SW 1271 (cell line): Measurements from ENCODE around the gene STXBP2.
A peak's percentile ranks its signal among the peaks of the same experiment; 100 is the strongest.

ENCODE experiments used
- DNase-seq, 2 experiments: peaks; one replicate each; lab custom pipeline; 2025; lab: John Stamatoyannopoulos, UW

STXBP2 gene

DNA sequence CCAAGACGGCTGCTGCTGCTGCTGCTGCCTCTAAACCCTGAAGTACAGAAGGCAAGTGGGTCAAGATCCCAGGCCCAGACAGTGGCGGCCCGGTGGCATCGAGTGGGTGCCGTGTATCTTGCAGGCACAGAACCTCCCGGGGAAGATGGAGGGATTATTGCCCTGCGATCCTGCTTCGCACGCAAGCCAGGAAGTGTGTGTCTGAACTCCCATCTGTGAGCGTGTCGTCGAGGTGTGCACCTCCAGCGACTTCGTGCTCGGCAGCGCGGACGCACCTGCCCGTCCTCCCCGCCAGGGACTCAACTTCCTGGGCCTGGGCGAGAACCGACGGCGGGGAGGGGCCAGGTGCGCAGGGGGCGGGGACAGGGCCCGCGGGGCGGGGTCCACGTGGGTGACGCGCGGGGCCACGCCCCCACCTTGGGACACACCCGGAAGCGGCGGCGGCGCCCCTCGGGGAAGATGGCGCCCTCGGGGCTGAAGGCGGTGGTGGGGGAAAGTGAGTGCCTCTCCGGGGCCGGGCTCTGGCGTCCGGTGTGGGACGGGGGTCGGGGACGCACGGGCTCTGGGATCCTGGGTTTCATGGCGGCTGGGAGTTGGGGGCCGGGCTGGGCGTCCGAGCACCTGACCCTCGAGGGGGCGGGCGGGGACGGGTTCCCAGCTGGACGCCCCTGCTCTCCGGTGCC, at the start of gene STXBP2:
Gene STXBP2 (plus strand): TSS at position 420 of the 683 bp plus-strand sequence. CDS start 40 bp downstream, at position 460.
- DNase-seq = peak in 1 of 2 experiments; percentile 53

DNA sequence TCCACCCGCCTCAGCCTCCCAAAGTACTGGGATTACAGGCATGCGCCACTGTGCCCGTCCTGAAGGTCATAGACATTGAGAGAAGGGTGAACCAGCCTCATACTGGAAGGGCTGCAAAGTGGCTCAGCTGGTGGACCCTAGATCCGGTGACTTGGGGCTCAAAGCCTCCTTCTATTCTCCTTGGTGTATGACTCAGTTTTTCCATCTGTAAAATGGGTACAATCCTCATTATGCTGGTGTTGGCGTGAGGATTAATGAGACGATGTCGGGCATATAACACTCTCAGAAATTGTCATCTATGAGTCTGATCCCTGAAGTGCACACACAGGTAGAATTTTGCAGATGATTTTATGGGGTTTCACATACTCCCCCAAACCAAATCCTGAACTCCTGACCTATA, 47.1 kb upstream of the STXBP2 start:
- DNase-seq = no peak

GRCh38 chr19:7590256-7590655, 46.7 kb upstream of the STXBP2 start:
- no peak for DNase-seq

- no peak for DNase-seq
These were observed 41.3 kb upstream of the STXBP2 start, which contains the start of gene CAMSAP3 for GRCh38 chr19:7595466-7596133. TSS of gene CAMSAP3 (plus strand) at chr19:7595863. CDS start at chr19:7596003, 140 bp downstream.

GRCh38 chr19:7596211-7596937, 40.5 kb upstream of the STXBP2 start:
- no peak for DNase-seq

DNA sequence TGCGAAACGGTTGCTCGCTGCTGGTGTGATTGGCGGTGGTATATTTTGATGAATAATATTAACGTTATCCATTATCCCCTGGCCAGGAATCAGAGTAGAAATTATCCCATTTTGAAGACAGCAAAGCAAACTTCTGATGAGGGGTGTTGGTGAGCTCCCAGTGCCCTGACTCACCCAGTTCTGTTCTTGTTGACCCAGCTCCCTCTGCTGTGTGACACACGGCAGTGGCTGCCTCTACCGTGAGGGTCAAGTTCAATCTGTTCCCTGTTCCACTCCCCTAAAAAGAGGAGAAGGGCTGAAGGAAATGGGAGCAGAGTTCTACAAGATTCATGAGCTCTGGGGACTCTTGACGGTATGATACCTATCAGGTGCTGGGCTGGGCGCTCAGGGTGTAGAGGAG, 39.2 kb upstream of the STXBP2 start:
- DNase-seq = no peak

DNA sequence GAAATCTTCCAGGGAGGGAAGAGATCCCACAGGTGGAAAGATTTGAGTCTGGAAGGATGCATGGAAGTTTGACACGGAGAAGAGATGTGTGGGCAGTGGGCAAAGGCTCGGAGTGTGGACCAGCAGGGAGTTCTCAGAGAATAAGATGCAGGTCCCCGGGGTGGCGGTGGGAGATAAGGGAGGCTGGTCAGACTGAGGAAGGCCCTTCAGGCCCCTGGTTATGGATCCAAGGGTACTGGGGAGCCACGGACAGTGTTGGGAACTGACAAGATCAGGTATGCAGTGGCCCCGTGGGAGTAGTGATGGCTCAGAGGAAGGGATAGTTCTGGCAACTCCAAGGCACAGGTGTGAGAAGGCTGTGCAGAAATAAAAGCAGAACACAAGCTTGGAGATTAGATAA, 38.7 kb upstream of the STXBP2 start:
- DNase-seq = no peak

DNA sequence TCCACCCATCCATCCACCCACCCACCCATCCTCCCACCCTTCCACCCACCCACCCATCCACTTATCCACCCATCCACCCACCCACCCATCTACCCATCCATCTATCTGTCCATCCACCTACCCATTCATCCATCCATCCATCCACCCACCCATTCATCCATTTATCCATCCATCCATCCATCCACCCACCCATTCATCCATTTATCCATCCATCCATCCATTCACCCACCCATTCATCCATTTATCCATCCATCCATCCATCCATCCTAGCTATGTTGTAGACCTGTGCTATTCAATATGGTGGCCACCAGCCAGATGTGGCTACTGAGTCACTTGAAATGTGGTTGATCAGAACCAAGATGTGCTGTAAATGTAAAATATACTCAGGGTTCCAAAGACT, 36.2 kb upstream of the STXBP2 start:
- no peak for DNase-seq

DNA sequence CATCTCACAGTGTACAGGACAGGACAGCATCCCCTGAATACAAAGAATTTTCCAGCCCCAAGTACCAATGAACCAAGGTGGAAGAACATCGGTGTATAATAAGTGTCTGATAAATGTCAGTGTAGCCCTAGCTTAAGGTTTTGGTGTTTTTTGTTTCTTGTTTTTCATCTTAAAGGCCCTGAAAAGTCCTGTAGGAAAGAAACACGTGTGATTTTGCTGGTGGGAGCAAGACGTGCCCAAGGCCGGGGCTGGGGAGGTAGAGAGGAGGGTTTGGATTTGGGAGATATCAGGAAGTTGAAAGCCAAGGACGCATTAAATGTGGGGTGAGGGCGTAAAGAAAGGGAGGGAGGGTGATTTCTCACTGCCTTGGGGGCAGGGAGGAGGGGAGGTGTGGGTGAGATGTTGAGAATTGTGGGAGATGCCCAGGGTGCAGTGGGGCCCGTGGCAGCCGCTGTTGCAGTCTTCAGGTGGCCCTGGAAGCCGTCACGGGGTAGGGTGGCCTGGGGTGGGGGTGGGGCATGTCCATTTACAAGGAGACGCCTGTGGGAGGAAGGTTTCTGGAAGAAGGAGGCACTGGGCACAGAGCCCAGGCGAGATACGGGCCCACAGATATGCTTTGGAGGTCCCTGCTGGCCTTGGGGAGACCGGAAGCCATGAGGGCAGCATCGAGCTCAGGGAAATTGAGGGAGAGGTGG, 34.5 kb upstream of the STXBP2 start:
- DNase-seq = no peak

- DNase-seq = no peak
These were observed 33.9 kb upstream of the STXBP2 start for GRCh38 chr19:7602935-7603497.

- DNase-seq = no peak
These were observed 33.0 kb upstream of the STXBP2 start for GRCh38 chr19:7603919-7604318.

DNA sequence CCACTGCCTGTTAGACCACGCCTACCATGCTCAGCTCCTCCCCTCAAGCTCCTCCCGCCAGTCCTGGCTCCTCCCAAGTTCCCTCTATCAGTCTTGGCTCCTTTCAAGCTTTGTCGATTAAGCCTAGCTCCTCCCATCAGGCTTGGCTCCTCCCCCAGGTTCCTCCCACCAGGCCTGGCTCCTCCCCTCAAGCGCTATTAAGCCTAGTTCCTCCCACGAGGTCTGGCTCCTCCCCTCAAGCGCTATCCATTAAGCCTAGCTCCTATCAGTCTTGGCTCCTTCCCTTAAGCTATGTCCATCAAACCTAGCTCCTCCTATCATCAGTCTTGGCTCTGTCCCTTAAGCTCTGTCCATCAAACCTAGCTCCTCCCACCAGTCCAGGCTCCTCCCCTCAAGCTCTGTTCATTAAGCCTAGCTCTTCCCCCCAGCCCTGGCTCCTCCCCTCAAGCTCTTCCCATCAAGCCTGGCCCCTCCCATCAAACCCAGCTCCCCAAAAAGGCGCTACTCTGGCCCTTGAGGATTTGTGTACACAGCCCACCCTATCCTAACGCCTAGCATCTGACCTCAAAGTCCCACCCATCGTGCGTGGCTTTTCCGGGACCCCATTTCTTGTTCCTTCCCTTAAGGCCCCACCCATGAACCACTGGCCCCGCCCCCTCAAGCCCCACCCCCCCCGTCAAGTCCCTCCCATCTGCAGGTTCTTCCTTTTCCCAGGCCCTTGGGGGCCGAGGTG, 31.3 kb upstream of the STXBP2 start:
- DNase-seq = peak in 1 of 2 experiments; percentile 35

GRCh38 chr19:7606289-7606688, 30.6 kb upstream of the STXBP2 start:
- DNase-seq = no peak

GRCh38 chr19:7607212-7607873, 29.6 kb upstream of the STXBP2 start:
- DNase-seq = no peak

- no peak for DNase-seq
These were observed 28.9 kb upstream of the STXBP2 start for GRCh38 chr19:7607874-7608560.

GRCh38 chr19:7610491-7611240, 26.2 kb upstream of the STXBP2 start:
- no peak for DNase-seq

DNA sequence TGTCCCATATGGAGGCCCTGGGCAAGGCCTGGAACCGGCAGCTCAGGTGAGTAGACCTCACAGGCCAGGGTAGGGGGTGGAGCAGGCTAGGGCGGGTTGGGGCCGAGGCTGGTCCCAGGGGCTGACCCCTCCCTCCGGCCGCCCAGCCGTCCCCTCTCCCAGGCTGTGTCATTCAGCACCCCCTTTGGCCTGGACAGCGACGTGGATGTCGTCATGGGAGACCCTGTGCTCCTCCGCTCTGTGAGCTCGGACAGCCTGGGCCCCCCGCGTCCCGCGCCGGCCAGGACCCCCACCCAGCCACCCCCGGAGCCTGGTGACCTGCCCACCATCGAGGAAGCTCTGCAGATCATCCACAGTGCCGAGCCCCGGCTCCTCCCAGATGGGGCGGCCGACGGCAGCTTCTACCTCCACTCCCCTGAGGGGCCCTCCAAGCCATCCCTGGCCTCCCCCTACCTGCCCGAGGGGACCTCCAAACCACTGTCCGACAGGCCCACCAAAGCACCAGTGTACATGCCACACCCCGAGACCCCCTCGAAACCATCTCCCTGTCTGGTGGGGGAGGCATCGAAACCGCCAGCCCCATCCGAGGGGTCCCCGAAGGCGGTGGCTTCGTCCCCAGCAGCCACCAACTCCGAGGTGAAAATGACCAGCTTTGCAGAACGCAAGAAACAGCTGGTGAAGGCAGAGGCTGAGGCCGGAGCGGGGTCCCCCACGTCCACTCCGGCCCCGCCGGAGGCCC, 25.2 kb upstream of the STXBP2 start:
- no peak for DNase-seq
